Left ventricle myocardium inferior (tissue), 1 donor: Measurements from ENCODE around the gene EFNA3. TPM values are rescaled to one million over a fixed set of nuclear protein-coding genes. Genes with fewer than 3 reads are reported as not detected.

Experiments used
- DNase-seq: peaks from one replicate; pipeline ENCODE4 v3.0.0-alpha.2; 2020
- H3K27ac ChIP-seq: fragments of 200-600 bp; replicated peaks from 2 replicates; pipeline ENCODE4 v1.8.0; 2021
- H3K27me3 ChIP-seq: fragments of 200-600 bp; 2 replicates; pipeline ENCODE4 v1.8.0; 2021; ENCODE audit warnings: low read depth
- H3K36me3 ChIP-seq: fragments of 200-600 bp; 2 replicates; pipeline ENCODE4 v1.8.0; 2021
- H3K4me1 ChIP-seq: fragments of 200-600 bp; 2 replicates; pipeline ENCODE4 v1.8.0; 2021
- H3K4me3 ChIP-seq: fragments of 200-600 bp; 2 replicates; pipeline ENCODE4 v1.8.0; 2021; ENCODE audit warnings: mild to moderate bottlenecking, moderate library complexity
- H3K9me3 ChIP-seq: fragments of 200-600 bp; replicated peaks from 2 replicates; pipeline ENCODE4 v1.8.0; 2021
- CTCF ChIP-seq: fragments of 200-600 bp; IDR thresholded peaks from 2 replicates; pipeline ENCODE4 v1.8.0; 2021; ENCODE audit warnings: antibody characterized with exemption, mild to moderate bottlenecking, borderline replicate concordance
- intact Hi-C: fragments of 100-400 bp; cut with micrococcal nuclease; formaldehyde crosslinking; loops from one replicate; pipeline ENCODE4 v1.11.0; 2022
- total RNA-seq: library from RNA; stranded (reverse); fragmentation: NEBNext Ultra II Directional; extraction: Animal tissue kit (Norgen Biotek cat#: 25700); gene quantifications from one replicate; pipeline ENCODE4 v1.2.1, GENCODE V29; 2021
- donor health status: DM: no; HTN: yes; CAD: no; lungs with severe emphysema.

Gene EFNA3
- total RNA-seq, 1 donor from 2014 or later, result 0.71 TPM

GRCh38 chr1:155043793-155044192 lies 34.8 kb upstream of the EFNA3 start:
- no peak for DNase-seq
- intact Hi-C loops, result no loop called here

GRCh38 chr1:155044365-155044764 lies 34.3 kb upstream of the EFNA3 start:
- no peak for TF ChIP-seq CTCF
- Histone ChIP-seq H3K36me3 (no peaks in the 10 kb centered on the region), H3K27ac (peak overlapping the region; percentile 52), H3K4me1 (peaks cover 14% of the 10 kb centered on the region), H3K27me3 (no peaks in the 10 kb centered on the region), H3K9me3 (no peaks in the 10 kb centered on the region), H3K4me3 (no peak overlapping the region)
- DNase-seq, result no peak
- intact Hi-C loops, result no loop called here

More at GRCh38 chr1:155043793-155044192, 34.8 kb upstream of the EFNA3 start:
- Histone ChIP-seq H3K27me3 (no peaks in the 10 kb centered on the region), H3K36me3 (no peaks in the 10 kb centered on the region), H3K4me1 (peaks cover 14% of the 10 kb centered on the region), H3K9me3 (no peaks in the 10 kb centered on the region), H3K27ac (no peak overlapping the region), H3K4me3 (no peak overlapping the region)
- no peak for TF ChIP-seq CTCF

GRCh38 chr1:155044812-155045657 lies 33.6 kb upstream of the EFNA3 start:
- H3K27ac ChIP-seq, result peak overlapping the region; percentile 52

GRCh38 chr1:155048449-155049334 lies 29.9 kb upstream of the EFNA3 start:
- DNase-seq, result no peak
- Histone ChIP-seq H3K36me3 (peaks cover 6% of the 10 kb centered on the region), H3K27me3 (no peaks in the 10 kb centered on the region), H3K4me1 (peaks cover 54% of the 10 kb centered on the region), H3K27ac (no peak overlapping the region), H3K9me3 (no peaks in the 10 kb centered on the region), H3K4me3 (no peak overlapping the region)
- intact Hi-C loops, result no loop called here
- no peak for TF ChIP-seq CTCF

More at GRCh38 chr1:155044812-155045657, 33.6 kb upstream of the EFNA3 start:
- Histone ChIP-seq H3K27me3 (no peaks in the 10 kb centered on the region), H3K9me3 (no peaks in the 10 kb centered on the region), H3K36me3 (no peaks in the 10 kb centered on the region), H3K4me1 (peaks cover 20% of the 10 kb centered on the region), H3K4me3 (no peak overlapping the region)
- intact Hi-C loops, result no loop called here
- TF ChIP-seq CTCF, result peak; percentile 84
- peak; percentile 78 for DNase-seq

GRCh38 chr1:155049651-155050559 lies 28.7 kb upstream of the EFNA3 start:
- intact Hi-C loops, result no loop called here
- DNase-seq, result no peak
- Histone ChIP-seq H3K4me1 (peaks cover 61% of the 10 kb centered on the region), H3K4me3 (peak overlapping the region; percentile 80), H3K36me3 (peaks cover 18% of the 10 kb centered on the region), H3K9me3 (no peaks in the 10 kb centered on the region), H3K27ac (peak overlapping the region; percentile 98), H3K27me3 (no peaks in the 10 kb centered on the region)
- TF ChIP-seq CTCF, result no peak
